ENCODE data around the gene ZBTB46. TPM values are rescaled to one million over a fixed set of nuclear protein-coding genes. Genes with fewer than 3 reads are reported as not detected.
"Not testable (repeated sequence)": the region's sequence is repeated elsewhere in the genome, so short reads cannot be mapped to it uniquely, and the experiment has no call there.

The ZBTB46 gene
- total RNA-seq, 2 donors from 2014 or later = 0.39 to 1.2 TPM

DNA sequence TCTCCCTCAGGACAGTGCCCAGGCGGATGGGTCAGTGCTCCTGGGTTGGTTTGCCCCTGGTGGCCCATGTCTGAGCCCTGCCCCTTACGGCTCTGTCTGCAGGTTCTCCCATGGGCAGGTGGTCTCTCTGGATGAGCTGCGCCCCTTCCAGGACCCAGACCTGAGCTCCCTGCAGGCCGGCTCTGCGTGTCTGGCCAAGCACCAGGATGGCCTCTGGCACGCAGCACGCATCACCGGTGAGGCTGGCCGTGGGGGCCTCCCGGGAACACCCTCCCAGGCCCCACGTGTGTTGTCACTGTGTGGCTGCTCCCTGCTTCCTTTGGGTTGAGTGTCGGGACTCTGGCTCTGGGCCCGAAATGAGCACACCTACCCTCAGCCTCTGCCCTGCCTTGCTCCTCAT is 97.9 kb downstream of the ZBTB46 start:
- H3K9me3 Mint-ChIP-seq = no peaks in the 10 kb centered on the region
- no peak overlapping the region for H3K27ac Mint-ChIP-seq
- ATAC-seq = no peak
- DNase-seq (ENCODE audit: low spot score in 2 of 2) = no peak
- H3K36me3 Mint-ChIP-seq = peaks cover 10 to 13% of the 10 kb centered on the region in 2 donors

DNA sequence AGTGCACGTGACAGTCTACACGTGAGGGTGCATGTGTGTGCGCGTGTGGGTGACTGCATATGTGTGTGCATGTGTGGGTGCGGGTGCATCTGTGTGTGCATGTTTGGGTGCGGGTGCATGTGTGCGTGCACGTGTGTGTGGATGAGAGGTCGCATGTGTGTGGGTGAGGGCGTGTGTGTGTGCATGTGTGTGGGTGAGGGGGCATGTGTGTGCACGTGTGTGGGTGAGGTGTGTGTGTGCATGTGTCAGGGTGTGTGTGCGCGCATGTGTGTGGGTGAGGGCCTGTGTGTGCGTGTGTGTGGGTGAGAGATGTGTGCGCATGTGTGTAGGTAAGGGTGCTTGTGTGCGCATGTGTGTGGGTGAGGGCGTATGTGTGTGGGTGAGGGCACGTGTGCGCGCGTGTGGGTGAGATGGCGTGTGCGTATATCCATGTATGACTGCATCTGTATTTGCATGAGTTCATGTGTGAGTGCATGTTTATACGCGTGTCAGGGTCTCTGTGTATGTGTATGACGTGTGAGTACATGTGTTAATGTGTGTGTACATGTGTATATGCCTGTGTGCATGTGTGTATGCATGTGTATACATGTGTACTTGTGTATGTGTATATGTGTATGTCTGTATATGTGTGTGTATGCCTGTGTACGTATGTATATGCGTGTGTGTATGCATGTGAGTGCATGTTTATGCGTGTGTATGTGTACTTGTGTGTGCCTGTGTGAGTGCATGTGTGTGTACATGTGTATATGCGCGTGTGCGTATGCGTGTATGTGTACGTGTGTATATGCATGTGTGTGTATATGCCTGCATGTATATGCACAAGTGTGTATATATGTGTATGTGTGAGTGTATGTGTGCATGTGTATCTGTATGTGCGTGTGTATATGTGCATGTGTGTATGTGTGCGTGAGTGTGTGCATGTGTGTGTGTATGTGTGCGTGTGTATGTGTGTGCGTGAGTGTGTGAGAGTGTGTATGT is 98.7 kb downstream of the ZBTB46 start:
- Mint-ChIP-seq H3K9me3 (no peaks in the 10 kb centered on the region), H3K27ac (no peak overlapping the region), H3K36me3 (peaks cover 10 to 13% of the 10 kb centered on the region in 2 donors)
- DNase-seq (ENCODE audit: low spot score in 2 of 2) = no peak
- ATAC-seq = no peak

DNA sequence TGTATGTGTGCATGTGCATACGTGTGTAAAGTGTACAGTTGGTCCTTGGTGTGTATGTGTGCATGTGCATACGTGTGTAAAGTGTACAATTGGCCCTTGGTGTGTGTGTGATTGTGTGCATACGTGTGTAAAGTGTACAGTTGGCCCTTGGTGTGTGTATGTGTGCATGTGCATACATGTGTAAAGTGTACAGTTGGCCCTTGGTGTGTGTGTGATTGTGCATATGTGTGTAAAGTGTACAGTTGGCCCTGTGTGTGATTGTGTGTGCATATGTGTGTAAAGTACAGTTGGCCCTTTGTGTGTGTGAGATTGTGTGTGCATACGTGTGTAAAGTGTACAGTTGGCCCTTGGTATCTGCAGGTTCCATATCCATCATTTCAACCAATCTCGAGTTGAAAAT is 99.7 kb downstream of the ZBTB46 start:
- Mint-ChIP-seq H3K27ac (no peak overlapping the region), H3K36me3 (peaks cover 10 to 19% of the 10 kb centered on the region in 2 donors), H3K9me3 (no peaks in the 10 kb centered on the region)
- DNase-seq (ENCODE audit: low spot score in 2 of 2) = no peak
- no peak for ATAC-seq

DNA sequence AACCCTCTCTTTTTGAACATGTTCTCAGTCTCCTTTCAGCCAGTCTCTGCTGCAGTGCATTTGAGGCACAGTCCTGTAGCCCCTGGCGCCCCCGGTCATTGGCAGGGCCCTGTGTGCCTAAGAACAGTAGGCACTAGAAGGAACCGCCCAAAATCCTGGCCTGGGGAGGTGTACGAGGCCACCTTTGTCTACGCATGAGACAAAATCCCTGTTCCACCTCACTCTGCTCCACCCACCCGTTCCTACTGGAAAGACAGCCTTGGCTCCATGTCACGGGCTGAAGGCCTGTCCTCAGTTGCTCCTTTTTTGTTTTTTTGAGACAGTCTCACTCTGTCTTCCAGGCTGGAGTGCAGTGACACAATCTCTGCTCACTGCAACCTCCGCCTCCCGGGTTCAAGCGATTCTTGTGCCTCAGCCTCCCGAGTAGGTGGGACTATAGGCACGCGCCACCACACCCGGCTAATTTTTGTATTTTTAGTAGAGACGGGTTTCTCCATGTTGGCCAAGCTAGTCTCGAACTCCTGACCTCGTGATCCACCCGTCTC is 100.8 kb downstream of the ZBTB46 start:
- H3K36me3 Mint-ChIP-seq = peaks cover 14 to 30% of the 10 kb centered on the region in 2 donors
- not testable (repeated sequence) for ATAC-seq; DNase-seq (ENCODE audit: low spot score in 2 of 2); H3K9me3 Mint-ChIP-seq; H3K27ac Mint-ChIP-seq

DNA sequence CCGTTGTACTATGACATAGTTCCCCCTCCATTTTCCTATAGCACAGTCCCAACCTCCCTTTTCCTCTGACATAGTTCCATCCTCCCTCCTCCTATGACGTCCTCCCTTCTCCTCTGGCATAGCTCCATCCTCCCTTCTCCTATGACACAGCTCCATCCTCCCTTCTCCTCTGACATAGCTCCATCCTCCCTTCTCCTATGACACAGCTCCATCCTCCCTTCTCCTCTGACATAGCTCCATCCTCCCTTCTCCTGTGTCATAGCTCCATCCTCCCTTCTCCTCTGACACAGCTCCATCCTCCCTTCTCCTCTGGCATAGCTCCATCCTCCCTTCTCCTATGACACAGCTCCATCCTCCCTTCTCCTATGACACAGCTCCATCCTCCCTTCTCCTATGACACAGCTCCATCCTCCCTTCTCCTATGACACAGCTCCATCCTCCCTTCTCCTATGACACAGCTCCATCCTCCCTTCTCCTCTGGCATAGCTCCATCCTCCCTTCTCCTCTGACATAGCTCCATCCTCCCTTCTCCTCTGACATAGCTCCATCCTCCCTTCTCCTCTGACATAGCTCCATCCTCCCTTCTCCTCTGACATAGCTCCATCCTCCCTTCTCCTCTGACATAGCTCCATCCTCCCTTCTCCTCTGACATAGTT is 108.0 kb downstream of the ZBTB46 start:
- H3K27ac Mint-ChIP-seq; ATAC-seq; DNase-seq (ENCODE audit: low spot score in 2 of 2): not testable (repeated sequence)
- peaks cover 24 to 51% of the 10 kb centered on the region in 2 donors for H3K36me3 Mint-ChIP-seq
- peaks cover 10 to 12% of the 10 kb centered on the region in 2 donors for H3K9me3 Mint-ChIP-seq

DNA sequence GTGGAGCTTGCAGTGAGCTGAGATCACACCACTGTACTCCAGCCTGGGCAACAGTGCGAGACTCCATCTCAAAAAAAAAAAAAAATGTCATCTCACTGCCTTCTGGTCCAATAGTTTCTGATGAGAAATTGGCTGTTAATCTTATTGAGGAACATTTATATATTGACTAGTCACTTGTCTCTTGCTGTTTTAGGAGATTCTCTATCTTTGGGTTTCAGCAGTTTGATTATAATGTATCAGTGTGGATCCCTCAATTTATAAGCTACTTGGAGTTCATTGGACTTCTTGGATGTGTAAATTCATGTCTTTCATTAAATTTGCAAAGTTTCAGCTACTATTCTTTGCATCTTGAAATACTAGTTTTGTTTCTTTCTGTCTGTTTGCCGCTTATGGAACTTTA is 112.1 kb downstream of the ZBTB46 start:
- no peak for DNase-seq (ENCODE audit: low spot score in 2 of 2)
- H3K9me3 Mint-ChIP-seq = peaks cover 10 to 12% of the 10 kb centered on the region in 2 donors
- H3K27ac Mint-ChIP-seq = peak overlapping the region in 1 of 2 donors; percentile 53
- ATAC-seq = no peak
- H3K36me3 Mint-ChIP-seq = peaks cover 32 to 63% of the 10 kb centered on the region in 2 donors

DNA sequence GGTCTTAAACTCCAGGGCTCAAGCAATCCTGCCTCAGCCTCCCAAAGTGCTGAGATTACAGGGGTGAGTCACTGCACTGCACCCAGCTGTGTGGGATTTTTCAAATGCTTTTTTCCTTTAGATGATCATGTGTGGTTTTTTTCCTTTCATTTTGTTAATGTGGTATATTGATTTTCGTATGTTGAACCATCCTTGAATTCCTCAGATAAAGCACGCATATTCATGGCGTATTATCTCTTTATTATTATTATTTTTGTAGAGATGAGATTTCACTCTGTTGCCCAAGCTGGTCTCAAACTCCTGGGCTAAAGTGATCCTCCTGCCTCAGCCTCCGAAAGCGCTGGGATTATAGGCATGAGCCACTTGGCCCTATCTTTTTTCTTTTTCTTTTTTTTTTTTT is 116.2 kb downstream of the ZBTB46 start:
- DNase-seq (ENCODE audit: low spot score in 2 of 2) (no peak), ATAC-seq (no peak)
- Mint-ChIP-seq H3K27ac (no peak overlapping the region), H3K36me3 (peaks cover 40 to 80% of the 10 kb centered on the region in 2 donors), H3K9me3 (peaks cover 10 to 18% of the 10 kb centered on the region in 2 donors)

DNA sequence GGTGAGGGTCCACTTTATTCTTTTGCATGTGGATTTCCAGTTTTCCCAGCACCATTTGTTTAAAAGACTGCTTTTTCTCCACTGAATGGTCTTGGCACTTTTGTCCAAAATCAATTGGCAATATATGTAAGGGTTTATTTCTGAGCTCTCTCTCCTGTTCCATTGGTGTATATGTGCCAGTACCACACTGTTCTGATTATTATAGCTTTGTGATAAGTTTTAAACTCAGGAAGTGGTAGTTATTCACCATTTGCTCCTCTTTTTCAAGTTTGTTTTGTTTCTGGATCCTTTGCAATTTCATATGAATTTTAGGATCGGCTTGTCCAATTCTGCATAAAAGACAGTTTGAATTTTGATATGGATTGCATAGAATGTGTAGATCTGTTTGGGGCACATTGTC is 118.9 kb downstream of the ZBTB46 start:
- H3K36me3 Mint-ChIP-seq = peaks cover 32 to 68% of the 10 kb centered on the region in 2 donors
- no peak overlapping the region for H3K27ac Mint-ChIP-seq
- DNase-seq (ENCODE audit: low spot score in 2 of 2) = no peak
- peaks cover 4 to 10% of the 10 kb centered on the region in 2 donors for H3K9me3 Mint-ChIP-seq
- ATAC-seq = no peak

DNA sequence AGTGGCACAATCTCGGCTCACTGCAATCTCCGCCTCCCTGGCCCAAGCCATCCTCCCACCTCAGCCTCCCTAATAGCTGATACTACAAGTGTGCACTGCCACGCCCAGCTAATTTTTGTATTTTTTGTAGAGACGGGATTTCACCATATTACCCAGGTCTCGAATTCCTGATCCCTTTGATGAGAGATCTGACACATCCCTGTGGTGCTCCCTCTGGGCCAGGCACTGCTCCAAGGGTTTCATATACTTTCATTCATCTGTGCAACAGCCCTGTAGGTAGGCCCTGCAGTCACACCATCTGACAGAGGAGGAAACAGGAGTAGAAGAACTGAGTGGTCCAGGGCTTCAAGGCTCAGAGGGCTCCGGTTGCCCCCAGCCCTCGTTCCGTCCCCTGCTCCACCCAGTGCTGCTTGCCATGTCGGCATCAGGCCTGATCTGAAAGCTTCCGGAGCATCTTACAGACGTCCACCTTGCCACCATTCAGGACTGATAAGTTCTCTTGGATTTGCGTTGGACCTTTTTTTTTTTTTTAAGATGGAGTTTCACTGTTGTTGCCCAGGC is 119.9 kb downstream of the ZBTB46 start:
- no peak for DNase-seq (ENCODE audit: low spot score in 2 of 2)
- Mint-ChIP-seq H3K9me3 (peaks cover 4 to 10% of the 10 kb centered on the region in 2 donors), H3K27ac (no peak overlapping the region), H3K36me3 (peaks cover 36 to 65% of the 10 kb centered on the region in 2 donors)
- no peak for ATAC-seq

DNA sequence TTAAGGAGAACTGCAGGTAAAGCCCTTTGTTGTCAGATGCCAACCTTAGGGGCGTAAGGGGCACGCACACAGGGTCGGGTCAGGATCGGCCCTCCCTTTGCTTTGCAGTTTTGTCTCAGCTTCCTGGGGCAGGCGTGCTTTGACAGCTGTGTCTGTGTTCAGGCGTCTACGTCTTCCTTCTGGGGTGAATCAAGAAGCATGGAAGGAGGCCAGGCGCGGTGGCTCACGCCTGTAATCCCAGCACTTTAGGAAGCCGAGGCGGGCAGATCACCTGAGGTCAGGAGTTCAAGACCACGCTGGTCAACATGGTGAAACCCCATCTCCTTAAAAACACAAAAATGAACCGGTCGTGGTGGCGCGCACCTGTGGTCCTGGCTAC is 121.9 kb downstream of the ZBTB46 start:
- ATAC-seq = no peak
- peak overlapping the region in 1 of 2 donors; percentile 91 for H3K27ac Mint-ChIP-seq
- peaks cover 0 to 6% of the 10 kb centered on the region in 2 donors for H3K9me3 Mint-ChIP-seq
- peaks cover 25 to 47% of the 10 kb centered on the region in 2 donors for H3K36me3 Mint-ChIP-seq
- no peak for DNase-seq (ENCODE audit: low spot score in 2 of 2)

DNA sequence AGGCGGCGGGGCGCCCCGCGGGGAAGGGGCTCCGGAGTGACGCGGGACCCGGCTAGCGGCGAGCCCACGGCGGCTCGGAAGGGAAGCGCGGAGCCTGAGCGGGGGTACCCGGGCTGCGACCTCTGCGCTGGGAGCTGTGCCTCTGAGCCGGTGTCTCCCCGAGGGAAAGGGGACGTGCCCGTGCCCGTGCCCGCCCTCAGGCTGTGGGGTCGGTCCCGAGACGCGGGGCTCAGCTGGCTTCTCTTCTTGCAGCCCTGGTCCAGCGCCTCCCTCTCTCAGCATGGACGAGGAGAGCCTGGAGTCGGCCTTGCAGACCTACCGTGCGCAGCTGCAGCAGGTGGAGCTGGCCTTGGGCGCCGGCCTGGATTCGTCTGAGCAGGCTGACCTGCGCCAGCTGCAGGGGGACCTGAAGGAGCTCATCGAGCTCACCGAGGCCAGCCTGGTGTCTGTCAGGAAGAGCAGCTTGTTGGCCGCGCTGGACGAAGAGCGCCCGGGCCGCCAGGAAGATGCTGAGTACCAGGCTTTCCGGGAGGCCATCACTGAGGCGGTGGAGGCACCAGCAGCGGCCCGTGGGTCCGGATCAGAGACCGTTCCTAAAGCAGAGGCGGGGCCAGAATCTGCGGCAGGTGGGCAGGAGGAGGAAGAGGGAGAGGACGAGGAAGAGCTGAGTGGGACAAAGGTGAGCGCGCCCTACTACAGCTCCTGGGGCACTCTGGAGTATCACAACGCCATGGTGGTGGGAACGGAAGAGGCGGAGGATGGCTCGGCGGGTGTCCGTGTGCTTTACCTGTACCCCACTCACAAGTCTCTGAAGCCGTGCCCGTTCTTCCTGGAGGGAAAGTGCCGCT is 122.5 kb downstream of the ZBTB46 start:
- peak overlapping the region; percentile 91 to 93 for H3K27ac Mint-ChIP-seq
- peaks cover 0 to 6% of the 10 kb centered on the region in 2 donors for H3K9me3 Mint-ChIP-seq
- ATAC-seq (peak; percentile 4 to 11), DNase-seq (ENCODE audit: low spot score in 2 of 2) (peak; percentile 15 to 57)
- peaks cover 25 to 44% of the 10 kb centered on the region in 2 donors for H3K36me3 Mint-ChIP-seq

DNA sequence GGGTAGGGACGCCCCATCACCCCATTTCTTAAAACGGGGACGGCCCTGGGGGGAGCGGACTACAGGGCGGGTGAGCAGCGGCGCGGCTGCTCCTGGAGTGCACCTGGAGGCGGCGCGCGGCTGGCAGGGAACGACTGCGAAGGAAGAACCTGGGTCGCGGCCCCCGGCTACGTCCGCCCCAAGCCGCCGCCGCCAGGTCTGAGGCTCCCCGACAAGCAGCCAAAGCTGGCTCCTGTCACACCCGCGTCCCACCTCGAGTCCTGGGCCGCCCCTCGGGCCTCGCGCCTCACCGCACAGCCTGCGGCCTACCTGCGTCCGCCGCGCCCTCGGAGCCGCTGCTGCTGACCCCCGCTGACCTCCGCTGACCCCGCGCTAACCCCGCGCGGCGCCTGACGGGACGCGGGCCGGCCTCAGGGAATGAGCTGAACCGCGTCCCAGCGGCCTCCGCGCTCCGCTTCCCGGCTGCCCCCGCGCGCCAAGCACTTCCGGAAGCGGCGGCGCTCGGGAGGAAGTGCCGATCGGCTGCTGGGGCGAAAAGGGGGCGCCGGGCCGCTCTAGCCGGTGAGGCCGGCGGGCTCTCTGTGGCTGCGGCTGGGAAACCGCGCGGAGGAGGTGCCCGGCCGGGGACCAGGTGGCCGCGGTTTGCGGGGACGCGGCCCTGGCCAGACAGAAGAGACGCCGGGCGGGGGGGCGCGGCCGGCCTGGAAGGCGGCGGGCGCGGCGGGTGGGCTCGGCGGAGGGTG is 123.3 kb downstream of the ZBTB46 start, which contains the start of the genes ARFRP1 and ZGPAT:
Gene ARFRP1, minus strand, starts transcription at position 419 of the 743 bp plus-strand sequence. CDS start 885 bp downstream, outside the sequence.
Gene ZGPAT, plus strand, starts transcription at position 482 of the 743 bp plus-strand sequence. CDS start 542 bp downstream, outside the sequence.
- ATAC-seq (peak; percentile 84 to 87), DNase-seq (ENCODE audit: low spot score in 2 of 2) (peak; percentile 85 to 87)
- Mint-ChIP-seq H3K36me3 (peaks cover 25 to 40% of the 10 kb centered on the region in 2 donors), H3K9me3 (peaks cover 0 to 6% of the 10 kb centered on the region in 2 donors), H3K27ac (peak within 1 kb of the TSS; percentile 91 to 93)

DNA sequence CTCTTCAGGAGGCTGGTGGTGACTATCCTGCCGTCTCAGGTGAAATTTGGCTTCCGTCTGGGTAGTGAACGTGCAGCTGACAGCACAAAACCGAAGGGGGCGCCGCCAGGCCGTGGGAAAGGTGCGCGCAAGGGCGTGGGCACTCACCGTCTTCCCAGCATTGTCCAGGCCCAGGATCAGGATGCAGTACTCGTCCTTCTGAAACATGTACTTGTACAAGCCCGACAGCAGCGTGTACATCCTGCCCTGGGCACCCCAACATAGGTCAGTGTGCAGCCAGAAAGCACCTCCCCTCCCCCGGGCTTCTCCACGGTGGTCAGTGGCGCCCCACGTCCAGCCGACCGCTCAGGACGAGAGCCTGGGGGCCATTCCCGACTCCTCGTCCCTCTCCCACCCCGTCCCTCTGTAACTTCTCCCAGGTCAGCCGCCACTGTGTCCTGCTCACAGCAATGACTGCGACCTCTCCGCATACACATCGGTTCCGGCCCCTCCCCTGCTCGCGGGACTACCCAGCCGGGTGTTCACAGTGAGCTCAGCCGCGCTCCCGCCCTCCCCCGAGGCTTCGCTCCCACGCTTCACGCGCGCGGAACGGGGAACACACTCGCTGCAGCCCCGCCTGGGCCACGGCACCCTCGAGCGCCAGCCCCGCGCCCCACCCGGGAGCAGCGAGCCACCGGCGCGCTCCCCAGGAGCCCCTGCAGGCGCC is 124.1 kb downstream of the ZBTB46 start:
- peaks cover 18 to 32% of the 10 kb centered on the region in 2 donors for H3K36me3 Mint-ChIP-seq
- DNase-seq (ENCODE audit: low spot score in 2 of 2) (peak; percentile 63 to 66), ATAC-seq (peak; percentile 65 to 77)
- H3K9me3 Mint-ChIP-seq = peaks cover 0 to under 1% of the 10 kb centered on the region in 2 donors
- H3K27ac Mint-ChIP-seq = peak overlapping the region; percentile 65 to 91

DNA sequence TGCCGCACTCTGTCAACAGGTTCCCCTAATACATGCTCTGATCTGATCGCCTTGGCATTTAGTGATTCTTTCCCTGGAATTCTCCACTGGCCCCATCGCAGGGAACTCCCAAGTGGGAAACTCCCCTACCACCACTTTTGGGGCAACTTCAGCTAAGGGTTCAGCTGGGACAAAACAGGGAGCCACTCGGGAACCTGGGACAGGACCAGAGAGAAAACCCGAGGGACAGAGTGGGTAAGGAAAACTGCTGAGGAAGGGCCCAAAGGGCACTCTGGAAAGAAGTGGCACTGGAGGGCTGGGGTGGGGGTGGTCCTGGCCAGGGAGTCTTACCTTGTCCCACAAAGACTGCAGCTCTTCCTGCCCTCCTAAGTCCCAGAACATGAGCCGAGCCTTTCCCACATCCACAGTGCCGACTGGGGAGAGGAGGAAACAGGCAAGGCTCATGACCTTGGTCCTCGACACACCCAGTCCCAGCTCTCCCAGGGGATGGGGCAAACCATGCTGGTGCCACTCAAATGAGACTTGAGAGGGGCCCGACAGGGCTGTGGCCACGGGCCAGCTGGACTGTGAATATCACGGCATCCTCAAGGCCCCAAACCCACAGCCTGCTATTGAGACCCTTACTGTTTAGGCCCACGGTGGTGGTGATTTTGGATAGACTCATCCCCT is 124.9 kb downstream of the ZBTB46 start:
- H3K36me3 Mint-ChIP-seq = peaks cover 13 to 27% of the 10 kb centered on the region in 2 donors
- ATAC-seq (no peak), DNase-seq (ENCODE audit: low spot score in 2 of 2) (no peak)
- no peaks in the 10 kb centered on the region for H3K9me3 Mint-ChIP-seq
- H3K27ac Mint-ChIP-seq = peak overlapping the region; percentile 65 to 91
